Stimulated activated CD4-positive, alpha-beta T cell treated with anti-CD3 and anti-CD28 coated beads, Interleukin-15, amount 100 ng/mL, for 48 hours (primary cell): ENCODE data around the gene GAMT.

Experiments used
- DNase-seq, 2 donors: peaks; one replicate each; pipeline ENCODE4 v3.0.0-alpha.2; 2020; ENCODE audit warnings: low read depth in 2 of 2

The GAMT gene

DNA sequence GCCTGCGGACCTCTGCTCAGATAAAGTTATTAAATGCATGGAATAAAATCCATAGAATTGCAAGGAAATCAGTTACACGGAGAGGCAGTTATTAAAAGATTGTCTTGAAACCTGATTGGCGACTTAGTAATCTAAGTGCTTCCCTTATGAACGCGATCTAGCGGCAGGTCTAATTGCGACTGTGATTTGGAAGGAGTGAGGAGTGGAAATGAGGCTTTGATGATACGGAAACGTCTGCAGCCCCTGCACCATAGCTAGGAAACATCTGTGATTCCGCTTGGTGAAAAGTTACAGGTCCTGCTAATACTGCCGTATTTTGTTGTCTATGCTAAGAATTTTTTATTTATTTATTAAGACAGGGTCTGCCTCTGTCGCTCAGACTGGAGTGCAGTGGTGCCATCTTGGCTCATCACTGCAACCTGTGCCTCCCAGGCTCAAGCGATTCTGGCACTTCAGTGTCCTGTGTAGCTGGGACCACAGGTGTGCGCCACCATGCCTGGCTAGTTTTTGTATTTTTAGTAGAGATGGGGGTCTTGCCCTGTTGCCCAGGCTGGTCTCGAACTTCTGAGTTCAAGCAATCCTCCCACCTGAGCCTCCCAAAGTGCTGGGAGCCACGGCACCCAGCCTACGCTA lies 16.7 kb downstream of the GAMT start:
- DNase-seq: no peak

DNA sequence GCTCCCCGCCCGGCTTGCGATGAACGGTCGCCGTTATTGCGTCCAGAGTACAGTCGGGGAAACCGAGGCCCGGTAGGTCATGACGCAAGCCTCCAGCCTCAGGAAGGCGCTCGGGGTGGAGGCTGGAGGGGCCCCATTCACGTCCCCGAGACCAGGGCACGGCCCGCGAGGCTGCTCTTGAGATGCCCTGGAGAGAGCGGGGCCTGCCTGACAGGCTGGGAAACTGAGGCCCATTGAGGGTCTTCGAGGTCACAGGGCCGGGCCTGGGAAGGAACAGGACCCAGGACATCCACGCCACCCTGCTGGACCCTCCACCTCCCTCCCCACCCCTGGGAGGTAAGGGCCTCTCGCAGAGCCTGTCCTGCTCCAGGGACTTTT lies 17.3 kb downstream of the GAMT start:
- DNase-seq: no peak

DNA sequence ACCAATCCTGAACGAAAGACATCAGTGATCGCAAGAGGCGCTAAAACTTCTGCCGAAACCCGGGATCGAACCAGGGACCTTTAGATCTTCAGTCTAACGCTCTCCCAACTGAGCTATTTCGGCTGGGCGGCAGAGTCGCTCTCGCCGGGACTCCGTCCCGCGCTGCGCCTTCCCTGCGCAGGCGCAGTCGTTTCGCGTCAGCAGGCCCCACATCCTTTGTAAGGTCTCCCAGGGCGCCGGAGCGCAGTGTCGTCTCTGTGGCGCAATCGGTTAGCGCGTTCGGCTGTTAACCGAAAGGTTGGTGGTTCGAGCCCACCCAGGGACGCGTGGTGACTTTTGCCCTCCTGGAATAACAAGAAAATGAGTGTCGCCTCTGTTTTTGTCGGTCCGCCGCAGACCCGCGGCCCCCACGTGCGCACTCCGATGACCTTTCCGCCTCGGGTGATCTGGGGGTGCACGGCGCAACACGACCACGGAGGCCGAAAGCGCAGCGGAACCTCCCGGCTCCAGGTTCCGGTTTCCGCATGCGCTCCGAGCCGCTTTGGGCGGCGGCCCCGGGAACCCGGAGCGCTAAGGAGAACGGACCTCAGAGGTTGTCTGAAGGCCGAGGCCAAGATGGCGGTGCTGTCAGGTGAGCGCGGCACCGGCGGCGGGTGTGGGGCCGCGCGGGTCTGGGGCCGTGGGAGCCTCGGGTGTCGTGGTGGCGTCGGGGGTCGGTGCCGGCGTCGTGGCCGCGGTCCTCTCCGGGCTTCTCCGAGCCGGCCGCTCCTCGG lies 17.8 kb downstream of the GAMT start, which contains the start of gene NDUFS7:
TSS of gene NDUFS7 (plus strand) at position 596 of the 773 bp plus-strand sequence. CDS start at position 616, 20 bp downstream.
- peak; percentile 84 to 85 for DNase-seq

DNA sequence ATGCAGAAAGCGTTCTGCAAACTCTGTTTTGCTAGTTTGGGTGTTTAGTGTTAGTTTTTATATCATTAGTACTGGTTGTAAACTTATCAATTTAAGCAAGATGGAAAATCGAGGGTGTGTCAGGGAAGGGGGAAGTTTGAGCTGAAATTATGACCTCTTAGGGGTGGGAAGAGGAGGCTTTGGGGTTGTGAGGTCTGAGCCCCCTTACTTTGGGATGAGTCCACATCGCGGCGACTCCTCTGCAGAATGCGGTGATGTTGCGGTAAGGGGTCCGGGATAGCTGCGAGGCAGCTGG lies 18.4 kb downstream of the GAMT start:
- no peak for DNase-seq

DNA sequence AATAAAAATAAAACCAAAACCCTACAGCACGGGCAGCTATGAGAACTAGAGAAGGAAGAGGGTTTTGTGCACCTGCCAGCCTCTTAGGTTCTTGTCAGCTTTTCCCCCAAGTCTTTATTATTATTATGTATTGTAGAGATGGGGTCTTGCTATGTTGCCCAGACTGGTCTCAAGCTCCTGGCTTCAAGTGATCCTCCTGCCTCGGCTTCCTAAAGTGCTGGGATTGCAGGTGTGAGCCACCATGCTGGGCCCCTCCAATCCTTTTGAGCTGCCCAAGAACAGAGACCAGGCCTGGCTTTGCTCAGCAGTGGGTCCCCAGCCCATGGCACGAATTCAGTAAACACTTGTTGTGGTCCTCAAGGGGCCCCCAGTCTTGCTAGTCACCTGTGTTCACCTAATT lies 19.1 kb downstream of the GAMT start:
- DNase-seq: no peak

DNA sequence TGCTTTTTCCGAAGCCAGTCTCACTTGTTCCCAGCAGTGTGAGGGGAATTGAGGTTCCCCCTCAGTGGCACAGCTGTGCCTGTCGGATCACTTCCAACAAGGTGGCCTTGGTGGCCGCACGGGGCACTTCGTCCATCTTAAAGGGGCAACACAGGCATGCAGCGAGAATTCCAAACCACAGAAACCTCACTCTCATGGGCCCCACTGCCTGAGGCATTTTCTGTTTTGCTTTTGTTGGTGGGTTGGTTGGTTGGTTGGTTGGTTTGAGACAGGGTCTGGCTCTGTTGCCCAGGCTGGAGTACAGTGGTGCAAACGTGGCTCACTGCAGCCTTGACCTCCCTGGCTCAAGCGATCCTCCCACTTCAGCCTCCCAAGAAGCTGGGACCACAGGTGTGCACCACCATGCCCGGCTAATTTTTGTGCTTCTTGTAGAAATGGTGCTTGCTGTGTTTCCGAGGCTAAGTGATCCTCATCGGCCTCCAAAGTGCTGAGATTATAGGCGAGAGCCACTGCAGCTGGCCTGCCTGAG lies 21.3 kb downstream of the GAMT start:
- no peak for DNase-seq

DNA sequence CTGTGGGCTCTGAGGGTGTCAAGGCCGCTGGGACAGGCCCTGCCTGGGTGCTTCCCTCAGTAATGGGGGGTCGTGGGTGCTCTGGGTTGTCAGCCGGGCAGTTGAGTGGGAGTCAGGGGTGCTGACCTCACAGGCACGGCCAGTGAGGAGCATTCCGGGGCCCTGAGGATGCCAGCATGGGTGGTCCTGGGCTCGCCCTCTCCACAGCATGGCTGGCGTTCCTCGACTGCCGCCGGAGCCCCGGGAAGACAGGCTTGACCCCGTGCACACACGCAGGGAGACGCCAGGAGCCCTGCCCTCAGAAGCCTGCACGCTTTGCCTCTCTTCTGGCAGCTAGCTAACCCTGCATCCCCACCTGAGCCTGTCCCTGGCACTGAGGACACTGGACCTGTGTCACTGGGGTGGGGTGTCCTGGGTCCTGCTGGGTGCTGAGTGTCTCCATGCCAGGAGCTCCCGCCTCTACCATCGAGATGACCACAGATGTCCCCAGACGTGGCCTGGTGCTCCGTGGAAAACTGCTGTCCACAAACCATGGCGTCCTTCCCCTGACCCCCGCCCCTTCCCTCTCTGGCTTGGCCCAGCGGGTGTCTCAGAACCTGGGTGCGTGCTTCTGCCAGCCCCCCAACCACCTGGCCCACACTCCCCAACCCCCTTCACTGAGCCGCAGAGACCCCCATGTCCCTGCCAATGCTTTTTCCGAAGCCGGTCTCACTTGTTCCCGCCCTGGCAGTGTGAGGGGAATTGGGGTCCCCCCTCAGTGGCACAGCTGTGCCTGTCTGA lies 22.0 kb downstream of the GAMT start:
- no peak for DNase-seq

DNA sequence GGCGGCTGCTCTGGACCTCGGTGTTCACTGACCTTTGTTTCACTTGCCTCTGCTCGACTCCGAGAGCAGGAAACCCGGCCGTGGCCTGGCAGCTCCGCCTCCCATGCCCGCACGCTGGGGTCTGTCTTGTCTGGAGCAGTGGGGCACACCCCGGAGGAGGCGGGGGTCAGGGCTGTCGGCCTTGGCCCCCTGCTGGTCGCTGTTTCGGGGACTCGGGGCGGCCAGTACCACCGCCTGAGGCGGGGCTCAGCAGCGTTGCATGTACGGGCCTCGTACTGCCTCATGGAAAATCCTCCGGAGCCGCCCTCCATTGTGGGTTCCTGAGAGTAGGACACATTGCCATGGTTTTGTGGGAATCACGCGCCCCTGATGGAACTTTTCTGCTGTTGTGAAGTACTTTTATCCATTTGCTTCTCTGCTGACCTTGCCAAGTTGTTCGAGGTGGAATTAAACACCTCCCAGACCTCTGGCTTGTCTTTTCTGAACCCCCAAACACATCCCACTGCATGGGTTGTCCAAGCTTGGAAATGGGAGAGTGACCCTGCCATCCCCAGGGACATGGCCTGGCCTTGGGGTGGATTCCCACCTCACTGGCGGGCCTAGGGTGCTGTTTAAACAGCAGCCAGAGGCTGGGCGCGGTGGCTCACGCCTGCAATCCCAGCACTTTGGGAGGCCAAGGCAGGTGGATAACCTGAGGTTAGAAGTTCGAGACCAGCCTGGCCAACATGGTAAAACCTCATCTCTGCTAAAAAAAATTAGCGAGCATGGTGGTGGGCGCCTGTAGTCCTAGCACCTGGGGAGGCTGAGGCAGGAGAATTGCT lies 23.2 kb downstream of the GAMT start:
- no peak for DNase-seq

DNA sequence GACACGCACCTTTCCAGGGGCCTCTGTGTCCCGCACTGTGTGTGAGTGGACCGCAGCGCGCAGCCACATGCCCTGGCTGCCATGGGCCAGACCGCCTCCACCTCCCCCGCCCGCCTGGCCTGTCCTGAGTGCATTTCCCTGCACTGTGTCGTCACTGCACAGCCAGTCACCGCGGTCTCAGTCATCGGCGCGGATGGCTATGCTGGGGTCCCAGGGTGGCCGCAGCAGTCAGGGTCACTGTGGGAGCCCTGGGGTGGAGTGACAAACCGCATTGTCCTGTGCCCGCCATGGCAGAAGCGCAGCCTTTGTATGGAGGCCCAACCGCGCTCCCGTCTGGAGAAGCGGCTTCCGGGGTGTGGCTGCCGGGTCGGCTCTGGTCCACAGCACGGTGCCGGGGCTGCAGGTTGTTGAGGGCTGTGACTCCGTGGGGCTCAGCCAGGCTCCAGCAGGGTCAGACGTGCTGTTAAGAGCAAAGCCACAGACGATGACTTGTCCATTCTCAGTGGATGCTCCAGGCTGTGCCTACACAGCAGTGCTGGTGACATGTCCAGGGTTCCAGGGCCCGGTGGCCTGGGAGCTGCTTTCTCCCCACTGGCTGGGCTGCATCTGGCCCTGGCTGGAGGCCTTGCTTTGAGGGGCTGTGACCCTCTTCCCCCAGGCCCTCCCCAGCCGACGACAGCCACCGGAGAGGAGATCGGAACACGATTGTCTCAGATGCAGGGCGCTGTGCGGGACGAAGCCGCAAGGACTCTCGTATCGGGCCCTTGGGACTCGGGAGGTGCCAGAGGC lies 24.0 kb downstream of the GAMT start:
- DNase-seq: no peak

DNA sequence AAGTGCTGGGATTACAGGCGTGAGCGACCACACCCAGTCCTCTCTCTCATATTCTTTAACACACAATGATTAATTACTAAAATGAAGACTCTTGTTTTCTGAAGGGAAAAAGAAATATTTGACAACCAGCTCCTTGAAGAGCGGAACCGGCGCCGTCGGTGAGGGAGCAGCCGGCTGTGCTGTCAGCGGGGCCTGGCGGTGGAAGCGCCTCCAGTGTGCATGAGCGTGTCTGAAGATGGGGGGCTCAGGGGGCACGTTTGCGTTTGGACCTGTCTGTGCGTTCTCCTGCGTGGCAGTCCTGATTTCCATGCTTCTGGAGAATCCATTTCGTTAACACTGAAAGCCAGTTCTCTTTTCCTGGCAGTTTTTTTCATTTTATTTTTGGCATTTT lies 24.9 kb downstream of the GAMT start:
- no peak for DNase-seq

DNA sequence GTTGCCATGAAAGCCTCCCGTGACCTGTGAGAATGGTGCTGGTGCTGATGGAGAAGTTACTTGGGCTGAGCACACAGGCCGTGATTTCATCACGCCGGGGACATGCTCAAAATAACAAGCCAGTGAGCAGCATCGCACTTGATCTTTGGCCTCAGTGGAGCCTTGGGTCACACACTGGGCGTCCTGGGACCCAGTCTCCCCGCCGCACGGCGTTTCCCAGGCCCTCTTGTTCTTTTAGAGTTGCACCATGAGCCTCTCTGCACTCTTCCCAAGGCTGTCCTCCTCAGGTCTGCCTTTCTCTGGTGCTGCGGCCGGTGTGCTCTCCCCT lies 27.1 kb downstream of the GAMT start:
- DNase-seq: no peak

DNA sequence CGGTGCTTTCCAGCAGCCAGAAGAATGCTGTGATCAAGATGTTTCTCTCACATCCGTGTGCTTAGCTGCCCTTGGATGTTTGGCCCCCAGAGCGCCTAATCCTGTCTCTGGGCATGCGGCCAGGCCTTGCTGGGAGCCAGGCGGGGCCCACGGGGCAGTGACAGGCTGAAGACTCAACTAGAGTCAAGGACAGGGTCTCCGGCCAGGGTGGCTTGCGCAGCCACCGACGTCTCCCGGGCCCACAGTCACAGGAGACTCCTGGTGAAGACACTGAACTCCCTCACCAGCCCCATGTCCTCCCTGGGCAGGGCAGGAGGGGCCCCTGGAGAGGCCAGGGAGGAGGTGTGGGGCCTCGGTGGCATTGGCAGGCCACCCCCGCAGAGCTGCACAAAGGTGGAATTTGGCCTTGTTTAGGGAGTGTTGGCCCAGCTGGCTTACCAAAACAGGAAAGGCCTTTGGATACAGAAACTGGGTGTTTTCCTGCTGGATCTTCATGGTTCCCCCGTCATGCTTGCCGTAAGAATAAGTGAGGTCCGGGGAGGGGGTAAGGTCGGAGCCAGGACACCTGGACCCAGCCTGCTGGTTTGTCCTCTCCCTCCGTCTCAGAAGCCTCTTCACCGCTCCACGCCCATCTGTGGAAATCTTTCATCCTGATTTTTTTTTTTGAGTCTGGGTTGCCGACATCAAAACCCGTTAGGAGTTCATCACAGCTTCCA lies 27.6 kb downstream of the GAMT start:
- DNase-seq: no peak

DNA sequence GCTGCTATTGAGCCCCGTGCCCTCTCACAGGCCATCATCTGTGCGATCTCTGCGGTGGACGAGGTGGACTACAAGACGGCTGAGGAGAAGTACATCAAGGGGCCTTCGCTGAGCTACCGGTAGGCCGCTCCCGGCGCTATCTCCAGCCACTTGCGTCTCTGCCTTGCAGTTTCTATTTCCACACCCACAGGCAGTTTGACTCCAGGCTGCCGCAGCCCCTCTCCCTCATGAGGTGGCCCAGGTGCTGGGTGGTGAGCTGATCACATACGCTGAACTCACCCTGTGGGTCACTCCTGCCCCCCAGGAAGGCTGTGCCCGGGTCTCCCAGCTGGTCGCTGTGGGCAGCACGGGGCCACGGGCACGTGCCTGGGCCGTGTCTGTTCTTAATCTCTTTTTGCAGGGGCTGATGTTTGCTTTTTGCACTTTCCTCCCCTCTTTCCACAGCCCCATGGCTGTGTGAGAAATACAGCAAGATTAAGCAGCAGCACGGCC lies 28.3 kb downstream of the GAMT start:
- no peak for DNase-seq

DNA sequence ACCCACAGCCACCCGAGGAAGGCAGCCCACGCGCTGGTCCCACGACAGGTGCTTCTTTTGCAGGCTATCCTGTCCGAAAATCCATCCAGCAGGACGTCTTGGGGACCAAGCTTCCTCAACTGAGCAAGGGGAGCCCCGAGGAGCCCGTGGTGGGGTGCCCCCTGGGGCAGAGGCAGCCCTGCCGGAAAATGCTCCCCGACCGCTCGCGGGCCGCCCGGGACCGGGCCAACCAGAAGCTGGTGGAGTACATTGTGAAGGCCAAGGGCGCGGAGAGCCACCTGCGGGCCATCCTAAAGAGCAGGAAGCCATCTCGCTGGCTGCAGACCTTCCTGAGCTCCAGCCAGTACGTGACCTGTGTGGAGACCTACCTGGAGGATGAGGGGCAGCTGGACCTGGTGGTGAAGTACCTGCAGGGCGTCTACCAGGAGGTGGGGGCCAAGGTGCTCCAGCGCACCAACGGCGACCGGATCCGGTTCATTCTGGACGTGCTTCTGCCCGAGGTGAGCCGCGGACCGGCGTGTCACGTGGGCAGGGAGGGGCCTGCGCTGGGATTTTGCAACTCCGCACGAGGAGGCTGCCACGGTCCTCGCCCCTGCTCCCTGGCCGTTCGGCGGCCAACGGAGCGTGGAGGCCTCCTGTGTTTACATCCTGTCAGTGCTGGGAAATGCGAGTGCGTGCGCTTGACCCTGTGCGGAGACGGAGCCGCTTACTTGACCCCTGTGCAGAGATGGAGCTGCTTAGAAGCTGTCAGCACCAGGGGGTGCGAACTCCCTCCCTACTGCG lies 30.6 kb downstream of the GAMT start:
- DNase-seq: no peak

DNA sequence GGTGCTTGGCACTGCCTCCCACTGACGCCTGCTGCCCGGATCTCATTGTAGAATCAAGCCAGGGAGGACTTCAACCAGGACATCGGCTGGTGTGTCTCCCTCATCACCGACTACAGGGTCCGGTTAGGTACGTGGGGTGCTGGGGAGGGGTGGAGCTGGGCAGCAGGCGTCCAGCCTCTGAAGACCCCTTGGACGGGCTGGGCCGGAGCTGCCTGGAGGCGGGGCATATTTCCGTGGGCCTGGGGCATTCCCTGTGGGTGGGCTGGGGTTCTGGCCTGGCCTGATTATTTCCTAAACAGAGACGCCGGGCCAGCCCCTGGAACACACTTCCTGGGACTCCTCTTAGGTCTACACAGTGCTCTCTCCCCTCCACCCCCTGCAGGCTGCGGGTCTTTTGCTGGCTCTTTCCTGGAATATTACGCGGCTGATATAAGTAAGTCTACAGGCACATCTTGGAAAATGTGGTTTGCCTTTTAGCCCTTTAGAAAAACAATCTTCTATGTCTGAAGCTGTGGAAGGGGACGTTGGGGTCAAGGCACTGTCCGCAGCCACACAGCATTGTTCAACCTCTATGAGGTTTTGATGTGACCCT lies 32.0 kb downstream of the GAMT start:
- no peak for DNase-seq

DNA sequence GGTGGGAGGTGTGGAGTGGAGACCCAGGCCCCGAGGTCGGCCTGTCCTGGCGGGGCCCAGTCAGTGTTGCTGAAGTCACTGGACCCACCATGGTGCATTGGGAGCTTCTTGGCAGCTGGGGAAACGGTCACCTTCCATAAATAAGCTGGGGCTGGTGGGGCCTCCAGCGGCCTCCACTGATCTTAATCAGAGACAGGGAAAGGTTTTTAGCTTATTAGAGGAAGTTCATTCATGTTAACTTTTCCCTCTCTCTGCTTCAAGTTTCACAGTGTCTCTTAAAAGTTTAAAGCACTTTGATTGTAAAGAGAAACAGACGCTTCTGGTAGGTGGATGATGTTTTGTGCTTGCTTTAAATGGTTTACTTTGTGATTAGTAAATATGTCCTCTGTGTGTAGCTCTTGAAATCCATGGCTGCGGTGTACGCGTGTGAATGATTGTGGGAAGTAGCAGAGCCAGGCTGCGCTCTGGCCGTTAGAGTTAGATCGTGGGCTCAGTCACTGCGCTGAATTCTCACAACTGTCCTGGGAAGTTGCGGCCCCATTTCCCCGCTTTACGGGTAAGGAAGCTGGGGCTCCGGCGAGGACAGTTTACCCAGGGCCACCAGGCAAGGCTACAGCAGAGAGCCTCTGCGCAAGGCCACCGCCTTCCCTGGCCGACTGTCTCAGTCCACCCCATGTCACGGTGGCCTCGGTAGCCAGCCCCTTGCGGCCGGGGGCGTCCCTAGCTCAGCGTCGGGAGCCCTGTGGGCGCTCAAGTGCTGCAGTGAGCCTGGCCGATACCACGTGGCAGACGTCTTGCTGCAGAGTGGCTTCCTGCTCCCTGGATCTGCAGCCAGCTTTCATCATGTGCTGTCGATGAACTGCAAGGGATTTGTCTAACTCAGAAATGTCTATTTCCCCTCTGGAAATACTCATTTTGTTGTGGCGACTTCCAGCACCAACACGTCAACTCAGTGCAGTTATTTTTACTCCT lies 34.2 kb downstream of the GAMT start:
- no peak for DNase-seq

DNA sequence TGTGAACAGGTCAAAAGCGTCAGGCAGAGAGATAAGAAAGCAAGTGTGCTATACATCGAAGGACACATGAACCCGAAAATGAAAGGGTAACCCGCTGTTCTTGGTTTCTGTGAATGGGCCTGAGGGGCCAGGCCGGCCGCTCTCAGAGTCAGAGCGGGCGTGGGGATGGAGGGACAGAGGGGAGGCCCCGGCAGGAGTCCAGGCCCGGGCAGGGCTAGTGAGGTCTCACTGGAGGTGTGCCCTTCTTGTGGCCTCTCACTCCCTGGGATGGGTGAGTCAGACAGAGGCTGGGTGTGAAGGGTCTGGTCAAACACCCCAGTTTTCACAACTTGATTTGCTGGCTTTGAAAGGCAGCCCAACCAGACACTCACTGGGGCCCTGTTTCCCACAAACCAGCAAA lies 35.0 kb downstream of the GAMT start:
- DNase-seq: no peak
